HEK293 (cell line): ENCODE measurements around the gene PODXL2.

Experiments used
- CTCF ChIA-PET: fragments of 350-600 bp; formaldehyde crosslinking; extraction: SDS; loops from one replicate; lab custom pipeline; 2021; ENCODE audit warnings: antibody characterized with exemption; lab: Yijun Ruan, JAX
- POLR2A ChIA-PET: fragments of 300-600 bp; formaldehyde crosslinking; extraction: SDS; loops from one replicate; lab custom pipeline; 2020; ENCODE audit warnings: antibody characterized with exemption, inconsistent platforms; lab: Yijun Ruan, JAX
- H3K27ac ChIP-seq: fragments of 200-500 bp; sonication (Bioruptor generic); 2 replicates; pipeline ENCODE4 v1.5.1; 2014; ENCODE audit warnings: low read depth, low read length, control low read depth, inconsistent platforms; ENCODE audit errors: extremely low read depth
- H3K36me3 ChIP-seq, 2 experiments: fragments of 200-500 bp in 1 of 2; sonication (Bioruptor generic) in 1 of 2; 1 replicate in 1 of 2; 2 replicates in 1 of 2; pipeline ENCODE4 v1.5.1; 2014 to 2017; ENCODE audit warnings: inconsistent platforms in 2 of 2, low read length in 2 of 2; ENCODE audit not compliant: control insufficient read depth in 2 of 2, insufficient read depth in 1 of 2
- H3K4me1 ChIP-seq: fragments of 200-500 bp; sonication (Bioruptor generic); 2 replicates; pipeline ENCODE4 v1.5.1; 2014; ENCODE audit warnings: mild to moderate bottlenecking, low read length, inconsistent platforms; ENCODE audit not compliant: control insufficient read depth, insufficient read depth
- H3K4me3 ChIP-seq: 2 replicates; pipeline ENCODE4 v1.5.1; 2011; ENCODE audit warnings: low read depth, mild to moderate bottlenecking, control low read depth, low read length, moderate library complexity
- H3K9me3 ChIP-seq: fragments of 200-500 bp; sonication (Bioruptor generic); 2 replicates; pipeline ENCODE4 v1.5.1; 2014; ENCODE audit warnings: low read depth, low read length, inconsistent platforms; ENCODE audit not compliant: control insufficient read depth, insufficient read depth
- BCL6B ChIP-seq: fragments of 450-650 bp; formaldehyde crosslinking; IDR thresholded peaks from 2 replicates; pipeline ENCODE4 v1.5.1; 2017; ENCODE audit warnings: missing biosample characterization, missing genetic modification characterization
- HOXC10 ChIP-seq: sonication (generic); formaldehyde crosslinking; IDR thresholded peaks from 2 replicates; pipeline ENCODE4 v1.8.1; 2023; ENCODE audit warnings: mild to moderate bottlenecking, missing genetic modification reagents
- SCRT2 ChIP-seq: fragments of 450-650 bp; formaldehyde crosslinking; IDR thresholded peaks from 2 replicates; pipeline ENCODE4 v1.5.1; 2016; ENCODE audit warnings: missing biosample characterization, missing genetic modification characterization
- TCF7L2 ChIP-seq: IDR thresholded peaks from 2 replicates; pipeline ENCODE4 v1.6.1; 2011; ENCODE audit warnings: low read depth, mild to moderate bottlenecking, inconsistent platforms, low read length, moderate library complexity, borderline replicate concordance
- ZBTB44 ChIP-seq: fragments of 450-650 bp; IDR thresholded peaks from 2 replicates; pipeline ENCODE4 v1.5.1; 2018; ENCODE audit warnings: missing biosample characterization, mild to moderate bottlenecking, missing genetic modification characterization
- ZNF114 ChIP-seq: fragments of 450-650 bp; formaldehyde crosslinking; IDR thresholded peaks from 2 replicates; pipeline ENCODE4 v1.5.0; 2017; ENCODE audit warnings: missing biosample characterization, missing genetic modification characterization
- ZNF132 ChIP-seq: fragments of 450-650 bp; formaldehyde crosslinking; IDR thresholded peaks from 2 replicates; pipeline ENCODE4 v1.5.1; 2017; ENCODE audit warnings: missing biosample characterization, missing genetic modification characterization, borderline replicate concordance
- ZNF146 ChIP-seq: fragments of 450-650 bp; formaldehyde crosslinking; IDR thresholded peaks from 2 replicates; pipeline ENCODE4 v1.5.1; 2016; ENCODE audit warnings: missing biosample characterization, missing genetic modification characterization
- ZNF148 ChIP-seq: fragments of 450-650 bp; formaldehyde crosslinking; IDR thresholded peaks from 2 replicates; pipeline ENCODE4 v1.5.0; 2017; ENCODE audit warnings: missing biosample characterization, missing genetic modification characterization, borderline replicate concordance
- ZNF157 ChIP-seq: fragments of 450-650 bp; formaldehyde crosslinking; IDR thresholded peaks from 2 replicates; pipeline ENCODE4 v1.5.1; 2016; ENCODE audit warnings: missing biosample characterization, missing genetic modification characterization
- ZNF19 ChIP-seq: fragments of 450-650 bp; formaldehyde crosslinking; IDR thresholded peaks from 2 replicates; pipeline ENCODE4; 2016; ENCODE audit warnings: missing biosample characterization, missing genetic modification characterization, low read depth
- ZNF239 ChIP-seq: fragments of 450-650 bp; formaldehyde crosslinking; IDR thresholded peaks from 2 replicates; pipeline ENCODE4 v1.5.1; 2016; ENCODE audit warnings: missing biosample characterization, missing genetic modification characterization
- ZNF362 ChIP-seq: fragments of 450-650 bp; formaldehyde crosslinking; IDR thresholded peaks from 2 replicates; pipeline ENCODE4 v1.5.1; 2016; ENCODE audit warnings: missing biosample characterization, missing genetic modification characterization
- ZNF629 ChIP-seq: fragments of 450-650 bp; formaldehyde crosslinking; IDR thresholded peaks from 2 replicates; pipeline ENCODE4 v1.5.1; 2017; ENCODE audit warnings: missing biosample characterization, missing genetic modification characterization
- ZNF660 ChIP-seq: fragments of 450-650 bp; IDR thresholded peaks from 2 replicates; pipeline ENCODE4 v1.5.1; 2018; ENCODE audit warnings: missing biosample characterization, mild to moderate bottlenecking, missing genetic modification characterization
- ZNF76 ChIP-seq: fragments of 450-650 bp; formaldehyde crosslinking; IDR thresholded peaks from 2 replicates; pipeline ENCODE4; 2016; ENCODE audit warnings: low read depth, missing biosample characterization, missing genetic modification characterization, borderline replicate concordance
- ZSCAN4 ChIP-seq: fragments of 450-650 bp; formaldehyde crosslinking; IDR thresholded peaks from 2 replicates; pipeline ENCODE4 v1.5.1; 2017; ENCODE audit warnings: missing biosample characterization, missing genetic modification characterization

Gene PODXL2

GRCh38 chr3:127668906-127669305 lies 39.9 kb downstream of the PODXL2 start:
- POLR2A ChIA-PET, result no interaction called here
- Histone ChIP-seq H3K4me1 (no peaks in the 10 kb centered on the region), H3K27ac (no peak overlapping the region)
- TF ChIP-seq ZNF660, result no peak
- no peak for TF ChIP-seq ZNF629
- no peak for TF ChIP-seq ZNF132 (tag by site-specific recombination)
- TF ChIP-seq TCF7L2, result no peak
- TF ChIP-seq HOXC10 (CRISPR knock-in tag), result no peak
- no peak for TF ChIP-seq ZNF157 (tag by site-specific recombination)
- no peak for TF ChIP-seq ZSCAN4 (tag by site-specific recombination)
- no peak for TF ChIP-seq ZNF76 (tag by site-specific recombination)
- no peak for TF ChIP-seq ZNF148 (tag by site-specific recombination)
- TF ChIP-seq BCL6B (tag by site-specific recombination), result no peak
- TF ChIP-seq ZNF362 (tag by site-specific recombination), result no peak
- TF ChIP-seq ZBTB44 (tag by site-specific recombination), result no peak
- no peak for TF ChIP-seq ZNF19 (tag by site-specific recombination)
- no peak for TF ChIP-seq ZNF146 (tag by site-specific recombination)
- TF ChIP-seq ZNF114 (tag by site-specific recombination), result no peak
- TF ChIP-seq, all 188 proteins: peak for 0
- CTCF ChIA-PET, result no interaction called here
- H3K36me3 ChIP-seq, result peaks cover 0 to 16% of the 10 kb centered on the region in 2 experiments; a peak in 2 of 3 replicates
- H3K4me3 ChIP-seq, result no peak overlapping the region
- H3K9me3 ChIP-seq, result no peaks in the 10 kb centered on the region

GRCh38 chr3:127669541-127670228 lies 40.7 kb downstream of the PODXL2 start:
- Histone ChIP-seq H3K4me1 (no peaks in the 10 kb centered on the region), H3K36me3 (peaks cover 0 to 16% of the 10 kb centered on the region in 2 experiments; a peak in 2 of 3 replicates), H3K9me3 (no peaks in the 10 kb centered on the region), H3K27ac (no peak overlapping the region), H3K4me3 (no peak overlapping the region)
- TF ChIP-seq SCRT2 (tag by site-specific recombination), result peak; percentile 69
- no peak for TF ChIP-seq ZNF239 (tag by site-specific recombination)
- ChIA-PET CTCF (no interaction called here), POLR2A (no interaction called here)
